OCI-LY1 (cell line): Measurements from ENCODE around the gene ZSWIM3.

Source experiments
- CTCF ChIP-seq: fragments of 200-600 bp; sonication (generic), shearing (Covaris generic); IDR thresholded peaks from 2 replicates; pipeline ENCODE4 v1.5.1; 2017; ENCODE audit warnings: mild to moderate bottlenecking, antibody characterized with exemption, low read length, moderate library complexity, mixed read lengths
- EZH2 ChIP-seq: fragments of 200-600 bp; sonication (generic), shearing (Covaris generic); IDR thresholded peaks from 2 replicates; pipeline ENCODE4 v1.8.0; 2017; ENCODE audit warnings: borderline replicate concordance, mixed run types, mild to moderate bottlenecking, antibody characterized with exemption, low read length, moderate library complexity, mixed read lengths

- TF ChIP-seq CTCF (no peak), EZH2 (no peak)
These were observed 6.4 kb downstream of the ZSWIM3 start for GRCh38 chr20:45863543-45864470.
